Stimulated activated CD4-positive, alpha-beta T cell treated with anti-CD3 and anti-CD28 coated beads, Interleukin-4, amount 100 ng/mL, for 4 hours (primary cell): Measurements from ENCODE around the gene KLHL15.

Experiments used
- DNase-seq, 2 experiments: peaks; one replicate each; pipeline ENCODE4 v3.0.0-alpha.2; 2020

KLHL15 gene

DNA sequence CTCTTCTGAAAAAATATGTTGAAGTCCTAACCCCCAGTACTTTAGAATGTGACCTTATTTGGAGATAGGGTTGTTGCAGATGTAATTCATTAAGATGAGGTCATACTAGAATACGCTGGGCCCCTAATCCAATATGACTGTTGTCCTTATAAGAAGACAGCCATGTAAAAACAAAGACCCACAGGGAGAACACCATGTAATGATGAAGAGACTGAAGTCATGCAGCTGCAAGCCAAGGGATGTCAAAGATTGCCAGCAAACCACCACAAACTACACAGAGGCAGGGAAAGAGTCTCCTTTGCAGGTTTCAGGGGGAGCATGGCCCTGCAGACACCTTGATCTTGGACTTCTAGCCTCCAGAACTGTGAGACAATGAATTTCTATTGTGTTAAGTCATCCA, 81.8 kb downstream of the KLHL15 start:
- no peak for DNase-seq

DNA sequence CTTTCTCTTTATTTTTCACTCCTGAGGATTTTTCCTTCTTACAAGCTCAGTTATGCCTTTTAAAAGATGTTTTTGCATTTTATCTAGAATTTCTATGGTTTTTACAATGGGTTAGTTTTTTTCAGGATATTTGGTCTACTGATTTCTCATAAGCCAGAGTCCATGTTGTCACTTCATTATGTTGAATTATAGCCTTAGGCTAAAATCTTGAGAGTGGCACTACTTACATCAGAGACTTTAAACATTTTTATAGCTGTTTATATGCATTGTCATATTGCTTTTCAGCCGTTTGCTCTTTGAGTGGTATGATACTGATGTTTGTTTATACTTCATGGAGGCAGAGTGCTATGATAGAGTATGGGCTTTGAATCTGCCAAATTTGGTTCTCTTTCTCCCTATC, 82.8 kb downstream of the KLHL15 start:
- no peak for DNase-seq

DNA sequence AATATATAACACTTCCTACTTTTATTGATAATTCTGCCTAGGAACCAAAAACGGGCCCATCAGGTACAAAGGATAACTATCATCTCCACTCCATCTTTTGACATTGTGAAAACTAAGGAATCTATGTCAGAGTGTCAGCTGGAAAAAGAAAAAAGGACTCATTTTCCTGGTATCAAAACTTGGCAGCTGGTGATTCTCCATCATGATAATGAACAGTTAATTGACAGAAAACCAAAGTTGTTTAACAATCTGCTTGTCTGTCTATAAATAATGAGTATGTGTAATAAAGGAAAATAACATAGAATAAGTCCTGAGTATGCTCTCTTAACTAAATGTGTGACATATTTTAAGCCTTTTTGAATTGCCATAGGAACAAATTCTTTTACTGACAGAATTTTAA, 87.8 kb downstream of the KLHL15 start:
- no peak for DNase-seq

DNA sequence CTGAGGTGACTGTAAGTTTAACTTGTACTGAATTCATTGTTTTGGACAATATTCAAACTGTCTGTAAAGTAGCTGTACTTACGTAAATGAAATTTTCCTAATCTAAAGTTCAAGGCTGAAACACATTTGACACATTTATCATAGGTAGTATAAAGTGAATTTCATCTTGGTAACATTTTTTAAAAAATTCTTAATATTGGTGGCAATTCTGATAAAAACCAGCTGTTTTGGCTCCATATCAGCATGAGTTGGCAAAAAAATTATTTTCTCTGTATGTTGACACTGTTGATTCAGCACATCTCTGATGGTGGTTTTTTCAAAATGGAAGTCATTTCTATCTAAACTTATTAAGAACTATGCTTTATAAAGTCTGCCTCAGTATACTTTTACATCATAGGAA, 88.3 kb downstream of the KLHL15 start:
- DNase-seq = no peak

DNA sequence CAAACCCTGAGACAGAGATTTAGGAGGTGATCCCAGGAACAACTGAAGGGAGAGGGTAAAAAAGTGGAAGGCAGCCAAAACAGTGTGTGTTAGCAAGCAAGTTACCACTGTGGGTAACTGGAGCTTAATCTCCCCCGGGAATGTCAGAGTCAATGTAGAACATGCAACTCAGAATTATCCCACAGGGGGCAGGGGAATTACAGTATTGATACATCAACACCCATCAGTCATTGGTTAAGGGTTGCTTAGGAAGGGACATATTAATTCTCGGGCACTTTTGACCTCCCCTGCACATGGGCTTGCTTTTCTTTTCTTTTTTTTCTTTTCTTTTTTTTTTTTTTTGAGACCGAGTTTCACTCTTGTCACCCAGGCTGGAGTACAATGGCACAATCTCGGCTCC, 89.9 kb downstream of the KLHL15 start:
- DNase-seq = no peak

DNA sequence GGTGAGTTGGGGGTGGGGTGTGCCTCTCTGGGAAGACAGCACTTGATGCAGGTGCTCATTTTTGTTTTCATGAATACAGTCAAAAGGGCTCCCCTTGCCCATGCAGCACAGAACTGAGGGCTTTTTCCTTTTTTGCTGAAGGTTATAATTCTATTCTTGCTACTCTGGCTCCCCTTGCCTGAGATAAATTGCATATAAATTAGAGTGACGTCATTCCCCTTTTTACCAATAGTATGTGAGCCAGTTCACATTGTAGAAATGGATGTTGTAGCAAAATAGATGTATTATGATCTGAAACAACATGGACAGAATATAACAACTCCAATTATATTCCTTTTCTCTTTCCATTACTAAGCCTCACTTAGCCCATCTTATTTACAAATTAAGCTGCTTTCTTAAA, 90.8 kb downstream of the KLHL15 start:
- no peak for DNase-seq

DNA sequence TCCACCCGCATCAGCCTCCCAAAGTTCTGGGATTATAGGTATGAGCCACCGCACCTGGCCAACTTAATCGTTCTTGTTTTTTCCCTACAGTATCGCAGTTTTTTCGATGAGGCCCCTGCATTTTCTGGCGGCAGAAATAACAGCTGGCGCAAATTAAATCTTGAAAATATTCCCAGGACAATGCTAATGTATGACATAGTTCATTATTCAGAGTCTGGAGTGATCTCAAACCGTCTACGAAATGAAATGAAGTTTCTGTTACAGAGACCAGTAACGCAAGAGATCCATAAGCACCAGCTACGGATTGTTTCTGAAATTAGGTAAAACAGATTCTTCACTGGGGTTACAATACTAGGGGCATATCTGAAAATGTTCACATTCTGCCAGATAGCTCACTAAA, 91.9 kb downstream of the KLHL15 start:
- DNase-seq = no peak
